ENCODE measurements around the gene PGLYRP1. TPM values are rescaled to one million over a fixed set of nuclear protein-coding genes. Genes with fewer than 3 reads are reported as not detected.

PGLYRP1 gene
- total and polyA plus RNA-seq, 2 of the 4 experiments (the other 2 are of a cell fraction), result not detected

GRCh38 chr19:46033401-46033800 is 10.5 kb upstream of the PGLYRP1 start:
- H4K5ac ChIP-seq (ENCODE audit: low read depth, low read length), result no peak overlapping the region
- H3K4me2 ChIP-seq (ENCODE audit: low read depth, low read length), result no peak overlapping the region
- H3K4me3 ChIP-seq (ENCODE audit: insufficient read depth, low read depth, low read length), result no peak overlapping the region
- H3K79me1 ChIP-seq (ENCODE audit: low read depth in 1 of 2, low read length in 2 of 2), result no peaks in the 10 kb centered on the region
- ATAC-seq (ENCODE audit: low read depth) (no peak), DNase-seq (no peak)
- no peaks in the 10 kb centered on the region for H4K20me1 ChIP-seq (ENCODE audit: insufficient read depth, low read length)
- dilution Hi-C loops (cut with HindIII; ENCODE audit: low sequenced_read_pairs, unreplicated experiment), result no loop called here
- H3K27ac ChIP-seq (ENCODE audit: insufficient read depth, low read length), result no peak overlapping the region
- POLR2A ChIA-PET (ENCODE audit: unreplicated experiment), result no interaction called here
- no peaks in the 10 kb centered on the region for H3K36me3 ChIP-seq (ENCODE audit: control insufficient read depth, insufficient read depth, low read length)
- no peak overlapping the region for H4K8ac ChIP-seq (ENCODE audit: low read depth in 2 of 2, low read length in 2 of 2)
- H2BK120ac ChIP-seq (ENCODE audit: low read depth, low read length), result no peak overlapping the region
- no peak overlapping the region for H2AK9ac ChIP-seq (replicated peaks; ENCODE audit: low read depth, low read length, poor library complexity)
- no peak overlapping the region for H2BK20ac ChIP-seq (ENCODE audit: low read depth, low read length)
- no peak overlapping the region for H4K91ac ChIP-seq (ENCODE audit: insufficient read depth, low read depth, low read length)
- H3K9me1 ChIP-seq (ENCODE audit: insufficient read depth, low read length), result no peaks in the 10 kb centered on the region
- no peaks in the 10 kb centered on the region for H3K4me1 ChIP-seq (ENCODE audit: control insufficient read depth, insufficient read depth, low read length)
- no peak overlapping the region for H2BK15ac ChIP-seq (ENCODE audit: low read depth, low read length)
- no peaks in the 10 kb centered on the region for H3K9me3 ChIP-seq (ENCODE audit: control insufficient read depth, insufficient read depth, low read length)
- CTCF ChIA-PET, result interaction anchor here (1.7 kb wide), 1 partner anchor 43 kb away, joined by 8 read pairs; no protein-coding TSS in a partner anchor
- no peak overlapping the region for H2AFZ ChIP-seq (replicated peaks; ENCODE audit: low read length, poor library complexity)
- H3K14ac ChIP-seq (replicated peaks; ENCODE audit: low read depth, low read length), result no peak overlapping the region
- H3K4ac ChIP-seq (ENCODE audit: low read depth, low read length), result no peak overlapping the region
- no peak overlapping the region for H3K56ac ChIP-seq (ENCODE audit: extremely low read depth, insufficient read depth, low read length)
- in situ Hi-C loops (cut with MboI; ENCODE audit: low sequenced_read_pairs), result no loop called here
- no peak overlapping the region for H3K18ac ChIP-seq (ENCODE audit: low read depth, low read length)
- BruUV-seq (replicated peaks), result no TSS peak
- peaks cover 26% of the 10 kb centered on the region for H3K27me3 ChIP-seq (ENCODE audit: control insufficient read depth, insufficient read depth, low read length)
- WGBS, 2 experiments (ENCODE audit: extremely low coverage in 2 of 2, insufficient read length in 1 of 2), result 90% methylated on average over 7 of the region's 11 CpGs; no CpG with 5 or more reads in 1 of the 2 experiments
- H3K23ac ChIP-seq (ENCODE audit: low read depth, low read length), result no peak overlapping the region
- TF ChIP-seq RFX5 (IDR thresholded peaks at IDR 0.05; ENCODE audit: low read depth, low read length) (no peak), FOS (IDR thresholded peaks at IDR 0.05; ENCODE audit: low read depth, low read length) (no peak), CTCF (conservative IDR thresholded peaks at IDR 0.05; ENCODE audit: low read depth, low read length) (no peak), BHLHE40 (IDR thresholded peaks at IDR 0.05; ENCODE audit: low read depth, low read length) (no peak), MAZ (IDR thresholded peaks at IDR 0.05; ENCODE audit: borderline replicate concordance, low read depth, low read length) (no peak), MAFK (IDR thresholded peaks at IDR 0.05; ENCODE audit: low read depth, low read length) (no peak)
- intact Hi-C loops (cut with micrococcal nuclease), result no loop called here
- no peak overlapping the region for H2BK5ac ChIP-seq (ENCODE audit: low read depth, low read length, poor library complexity, severe bottlenecking)
- H2AK5ac ChIP-seq (ENCODE audit: low read depth, low read length), result no peak overlapping the region
- no peak overlapping the region for H3K9ac ChIP-seq (ENCODE audit: low read depth, low read length)
